ENCODE measurements around the gene NKX2-2. TPM values are rescaled to one million over a fixed set of nuclear protein-coding genes. Genes with fewer than 3 reads are reported as not detected.

Gene NKX2-2
- not detected in 2 replicates for total RNA-seq (2012; rRNA removed)
- not detected in 2 replicates for polyA plus RNA-seq (2012; rRNA removed)
- polyA plus RNA-seq (2012; cell fraction: cytosol; rRNA removed) = not detected in 2 replicates
- polyA plus RNA-seq (2012; cell fraction: nucleus; rRNA removed; ENCODE audit: low replicate concordance) = not detected in 2 replicates
- Bru-seq, nascent RNA = not detected
- BruChase-seq, experiment 1, labeled RNA remaining after a 6-hour chase = not detected
- not detected for BruChase-seq, experiment 2, labeled RNA remaining after a 2-hour chase
- long read RNA-seq = 0 reads

- H4K91ac ChIP-seq (ENCODE audit: insufficient read depth, low read depth, low read length) = no peak within 1 kb of the TSS
- no peak within 1 kb of the TSS for H2BK20ac ChIP-seq (ENCODE audit: low read depth, low read length)
- no peak within 1 kb of the TSS for H2BK15ac ChIP-seq (ENCODE audit: low read depth, low read length)
- peak within 1 kb of the TSS; percentile 61 for H2AFZ ChIP-seq (replicated peaks; ENCODE audit: low read length, poor library complexity)
- intact Hi-C loops (cut with micrococcal nuclease) = no loop called here
- no peak within 1 kb of the TSS; the same call in 1 of the 2 replicates for H3K4me3 ChIP-seq (ENCODE audit: insufficient read depth, low read depth, low read length)
- dilution Hi-C loops (cut with HindIII; ENCODE audit: low sequenced_read_pairs, unreplicated experiment) = no loop called here
- H3K4ac ChIP-seq (ENCODE audit: low read depth, low read length) = no peak within 1 kb of the TSS
- in situ Hi-C loops (cut with MboI; ENCODE audit: low sequenced_read_pairs) = no loop called here
- H3K14ac ChIP-seq (replicated peaks; ENCODE audit: low read depth, low read length) = no peak within 1 kb of the TSS
- WGBS, 2 experiments (ENCODE audit: extremely low coverage in 2 of 2, insufficient read length in 1 of 2) = 0% methylated on average over 8 of the region's 45 CpGs; no CpG with 5 or more reads in 1 of the 2 experiments
- H3K4me2 ChIP-seq (ENCODE audit: low read depth, low read length) = peak within 1 kb of the TSS; percentile 7; the same call in 1 of the 2 replicates
- no peak within 1 kb of the TSS for H2BK120ac ChIP-seq (ENCODE audit: low read depth, low read length)
- no peak within 1 kb of the TSS for H2AK5ac ChIP-seq (ENCODE audit: low read depth, low read length)
- no peak within 1 kb of the TSS for H2AK9ac ChIP-seq (replicated peaks; ENCODE audit: low read depth, low read length, poor library complexity)
- ChIA-PET POLR2A (ENCODE audit: unreplicated experiment) (no interaction called here), CTCF (no interaction called here)
- TF ChIP-seq NFE2L2 (IDR thresholded peaks at IDR 0.05; ENCODE audit: low read depth, low read length) (no peak), SMC3 (IDR thresholded peaks at IDR 0.05; ENCODE audit: low read depth, low read length) (no peak), CTCF (conservative IDR thresholded peaks at IDR 0.05; ENCODE audit: low read depth, low read length) (no peak), MAFK (IDR thresholded peaks at IDR 0.05; ENCODE audit: low read depth, low read length) (no peak), RFX5 (IDR thresholded peaks at IDR 0.05; ENCODE audit: low read depth, low read length) (no peak), POLR2A (IDR thresholded peaks at IDR 0.05; ENCODE audit: low read depth, low read length) (no peak)
- TF ChIP-seq, protein P1, sequence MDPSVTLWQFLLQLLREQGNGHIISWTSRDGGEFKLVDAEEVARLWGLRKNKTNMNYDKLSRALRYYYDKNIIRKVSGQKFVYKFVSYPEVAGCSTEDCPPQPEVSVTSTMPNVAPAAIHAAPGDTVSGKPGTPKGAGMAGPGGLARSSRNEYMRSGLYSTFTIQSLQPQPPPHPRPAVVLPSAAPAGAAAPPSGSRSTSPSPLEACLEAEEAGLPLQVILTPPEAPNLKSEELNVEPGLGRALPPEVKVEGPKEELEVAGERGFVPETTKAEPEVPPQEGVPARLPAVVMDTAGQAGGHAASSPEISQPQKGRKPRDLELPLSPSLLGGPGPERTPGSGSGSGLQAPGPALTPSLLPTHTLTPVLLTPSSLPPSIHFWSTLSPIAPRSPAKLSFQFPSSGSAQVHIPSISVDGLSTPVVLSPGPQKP (IDR thresholded peaks at IDR 0.05; ENCODE audit: borderline replicate concordance, low read depth, low read length) = no peak
- H3K9ac ChIP-seq (ENCODE audit: low read depth, low read length) = no peak within 1 kb of the TSS
- H4K5ac ChIP-seq (ENCODE audit: low read depth, low read length) = no peak within 1 kb of the TSS
- H3K27me3 ChIP-seq (ENCODE audit: control insufficient read depth, insufficient read depth, low read length) = peaks cover 95% of the 10 kb centered on the region
- H4K8ac ChIP-seq (ENCODE audit: low read depth in 2 of 2, low read length in 2 of 2) = no peak within 1 kb of the TSS
- H3K4me1 ChIP-seq (ENCODE audit: control insufficient read depth, insufficient read depth, low read length) = peaks cover 3% of the 10 kb centered on the region; the same call in 1 of the 2 replicates
- no peaks in the 10 kb centered on the region for H4K20me1 ChIP-seq (ENCODE audit: insufficient read depth, low read length)
- no peaks in the 10 kb centered on the region for H3K79me1 ChIP-seq (ENCODE audit: low read depth in 1 of 2, low read length in 2 of 2)
- no peak within 1 kb of the TSS for H3K18ac ChIP-seq (ENCODE audit: low read depth, low read length)
- no peak for DNase-seq
- no peak within 1 kb of the TSS for H3K23ac ChIP-seq (ENCODE audit: low read depth, low read length)
- no peaks in the 10 kb centered on the region for H3K36me3 ChIP-seq (ENCODE audit: control insufficient read depth, insufficient read depth, low read length)
- no peak within 1 kb of the TSS for H3K27ac ChIP-seq (ENCODE audit: insufficient read depth, low read length)
- no peak within 1 kb of the TSS for H2BK5ac ChIP-seq (ENCODE audit: low read depth, low read length, poor library complexity, severe bottlenecking)
- no TSS peak for BruUV-seq (replicated peaks)
- 0 out of 2 replicates have a peak, but pooled peaks cover 2% of the 10 kb centered on the region for H3K9me3 ChIP-seq (ENCODE audit: control insufficient read depth, insufficient read depth, low read length)
- no peak within 1 kb of the TSS for H3K56ac ChIP-seq (ENCODE audit: extremely low read depth, insufficient read depth, low read length)
- no peaks in the 10 kb centered on the region for H3K9me1 ChIP-seq (ENCODE audit: insufficient read depth, low read length)
- ATAC-seq (ENCODE audit: low read depth) = no peak
Measured at GRCh38 chr20:21513881-21514540, at the start of gene NKX2-2. Gene NKX2-2, minus strand, starts transcription at chr20:21514064. Its CDS starts 395 bp downstream, at chr20:21513669.
